ENCODE results near the gene HABP2.

GRCh38 chr10:113515601-113516000 is 37.3 kb upstream of the HABP2 start:
- TF ChIP-seq POLR2A (IDR thresholded peaks at IDR 0.05; ENCODE audit: low read depth, low read length) (no peak), CTCF (conservative IDR thresholded peaks at IDR 0.05; ENCODE audit: low read depth, low read length) (no peak), RFX5 (IDR thresholded peaks at IDR 0.05; ENCODE audit: low read depth, low read length) (no peak), RAD21 (IDR thresholded peaks at IDR 0.05; ENCODE audit: low read length) (no peak), FOS (IDR thresholded peaks at IDR 0.05; ENCODE audit: low read depth, low read length) (no peak), CEBPB (IDR thresholded peaks at IDR 0.05; ENCODE audit: low read depth, low read length) (no peak), SMC3 (IDR thresholded peaks at IDR 0.05; ENCODE audit: low read depth, low read length) (no peak)

All from IMR-90 (cell line).